Neural progenitor cell (in vitro differentiated cells): ENCODE measurements around the gene SRRM1. TPM values are rescaled to one million over a fixed set of nuclear protein-coding genes. Genes with fewer than 3 reads are reported as not detected.
"Not testable (repeated sequence)": the region's sequence is repeated elsewhere in the genome, so short reads cannot be mapped to it uniquely, and the experiment has no call there.

Source experiments
- DNase-seq: peaks from one replicate; pipeline ENCODE4 v3.0.0-alpha.2; 2016; ENCODE audit warnings: low spot score
- H2AFZ ChIP-seq: fragments of 200-600 bp; sonication (generic); replicated peaks from 2 replicates; pipeline ENCODE4 v1.6.1; 2016; ENCODE audit warnings: antibody characterized with exemption
- H3F3A ChIP-seq: fragments of 200-600 bp; sonication (generic); 2 replicates; pipeline ENCODE4 v1.6.1; 2016; ENCODE audit warnings: antibody characterized with exemption, low read depth
- H3K27ac ChIP-seq: fragments of 200-600 bp; sonication (generic); 2 replicates; pipeline ENCODE4 v1.5.1; 2016; ENCODE audit warnings: mild to moderate bottlenecking
- H3K27me3 ChIP-seq: fragments of 200-600 bp; sonication (generic); 2 replicates; pipeline ENCODE4 v1.6.1; 2016; ENCODE audit warnings: mild to moderate bottlenecking, moderate library complexity
- H3K36me3 ChIP-seq: fragments of 200-600 bp; sonication (generic); 2 replicates; pipeline ENCODE4 v1.5.1; 2016
- H3K4me1 ChIP-seq: fragments of 200-600 bp; sonication (generic); 2 replicates; pipeline ENCODE4 v1.6.1; 2016; ENCODE audit warnings: mixed run types
- H3K4me2 ChIP-seq: fragments of 200-600 bp; sonication (generic); 2 replicates; pipeline ENCODE4 v1.6.1; 2016
- H3K4me3 ChIP-seq: fragments of 200-600 bp; sonication (generic); 2 replicates; pipeline ENCODE4 v1.5.1; 2016
- H3K79me2 ChIP-seq: fragments of 200-600 bp; sonication (generic); 2 replicates; pipeline ENCODE4 v1.6.1; 2016; ENCODE audit warnings: low read depth
- H3K9ac ChIP-seq: fragments of 200-600 bp; sonication (generic); 2 replicates; pipeline ENCODE4 v1.6.1; 2016
- H3K9me3 ChIP-seq: fragments of 200-600 bp; sonication (generic); 2 replicates; pipeline ENCODE4 v1.5.1; 2016; ENCODE audit warnings: low read depth
- H4K20me1 ChIP-seq: fragments of 200-600 bp; sonication (generic); 2 replicates; pipeline ENCODE4 v1.6.1; 2016; ENCODE audit warnings: low read depth
- H3K27ac Mint-ChIP-seq: 3 replicates; pipeline ENCODE4 v1.8.0; 2021; ENCODE audit warnings: mixed read lengths
- H3K27me3 Mint-ChIP-seq: 2 replicates; pipeline ENCODE4 v1.8.0; 2022; ENCODE audit warnings: low read depth, mild to moderate bottlenecking, inconsistent platforms, moderate library complexity, mixed read lengths; ENCODE audit not compliant: insufficient read depth
- H3K36me3 Mint-ChIP-seq: 3 replicates; pipeline ENCODE4 v1.8.0; 2021; ENCODE audit warnings: mixed read lengths
- H3K4me1 Mint-ChIP-seq: 3 replicates; pipeline ENCODE4 v1.8.0; 2021; ENCODE audit warnings: mixed read lengths
- H3K4me3 Mint-ChIP-seq: 3 replicates; pipeline ENCODE4 v1.8.0; 2021; ENCODE audit warnings: mild to moderate bottlenecking, moderate library complexity, mixed read lengths
- H3K9me3 Mint-ChIP-seq: 3 replicates; pipeline ENCODE4 v1.8.0; 2020; ENCODE audit warnings: mixed read lengths
- EZH2 ChIP-seq: fragments of 200-600 bp; sonication (generic); IDR thresholded peaks from 2 replicates; pipeline ENCODE4 v1.6.1; 2017; ENCODE audit warnings: antibody characterized with exemption, mild to moderate bottlenecking, moderate library complexity
- EZH2phosphoT487 ChIP-seq: fragments of 200-600 bp; sonication (generic); IDR thresholded peaks from 2 replicates; pipeline ENCODE4 v1.6.1; 2017; ENCODE audit warnings: antibody characterized with exemption
- total RNA-seq: library from RNA; depleted of rRNA; stranded (reverse); fragments of >200 nt; gene quantifications from 2 replicates; pipeline ENCODE4 v1.2.3, GENCODE V29; 2015; ENCODE audit warnings: low replicate concordance
- TF ChIP-seq, protein P1 (sequence below): fragments of 200-600 bp; sonication (generic); IDR thresholded peaks from 2 replicates; pipeline ENCODE4 v1.5.1; 2017; ENCODE audit warnings: antibody characterized with exemption, mild to moderate bottlenecking

The SRRM1 gene
- total RNA-seq, 1 donor from 2014 or later: 164 TPM

- Histone ChIP-seq H3K4me3 (no peak overlapping the region), H3K4me2 (no peak overlapping the region), H3K36me3 (peaks cover 72% of the 10 kb centered on the region), H3K9me3 (no peaks in the 10 kb centered on the region), H3K4me1 (no peaks in the 10 kb centered on the region), H2AFZ (no peak overlapping the region), H3K79me2 (peaks cover 85% of the 10 kb centered on the region), H3F3A (peaks cover 15% of the 10 kb centered on the region), H3K27ac (no peak overlapping the region), H3K9ac (no peak overlapping the region), H4K20me1 (peaks cover 67% of the 10 kb centered on the region), H3K27me3 (no peaks in the 10 kb centered on the region)
- H3K4me3 Mint-ChIP-seq: no peak overlapping the region
- H3K9me3 Mint-ChIP-seq: no peaks in the 10 kb centered on the region
- H3K4me1 Mint-ChIP-seq: no peaks in the 10 kb centered on the region
- no peak overlapping the region for H3K27ac Mint-ChIP-seq
- TF ChIP-seq EZH2 (no peak), EZH2phosphoT487 (no peak)
- TF ChIP-seq, protein P1, sequence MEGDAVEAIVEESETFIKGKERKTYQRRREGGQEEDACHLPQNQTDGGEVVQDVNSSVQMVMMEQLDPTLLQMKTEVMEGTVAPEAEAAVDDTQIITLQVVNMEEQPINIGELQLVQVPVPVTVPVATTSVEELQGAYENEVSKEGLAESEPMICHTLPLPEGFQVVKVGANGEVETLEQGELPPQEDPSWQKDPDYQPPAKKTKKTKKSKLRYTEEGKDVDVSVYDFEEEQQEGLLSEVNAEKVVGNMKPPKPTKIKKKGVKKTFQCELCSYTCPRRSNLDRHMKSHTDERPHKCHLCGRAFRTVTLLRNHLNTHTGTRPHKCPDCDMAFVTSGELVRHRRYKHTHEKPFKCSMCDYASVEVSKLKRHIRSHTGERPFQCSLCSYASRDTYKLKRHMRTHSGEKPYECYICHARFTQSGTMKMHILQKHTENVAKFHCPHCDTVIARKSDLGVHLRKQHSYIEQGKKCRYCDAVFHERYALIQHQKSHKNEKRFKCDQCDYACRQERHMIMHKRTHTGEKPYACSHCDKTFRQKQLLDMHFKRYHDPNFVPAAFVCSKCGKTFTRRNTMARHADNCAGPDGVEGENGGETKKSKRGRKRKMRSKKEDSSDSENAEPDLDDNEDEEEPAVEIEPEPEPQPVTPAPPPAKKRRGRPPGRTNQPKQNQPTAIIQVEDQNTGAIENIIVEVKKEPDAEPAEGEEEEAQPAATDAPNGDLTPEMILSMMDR: no peak
- peaks cover 33% of the 10 kb centered on the region for H3K36me3 Mint-ChIP-seq
- DNase-seq: no peak
- H3K27me3 Mint-ChIP-seq: no peaks in the 10 kb centered on the region
Observed at GRCh38 chr1:24659993-24660665, 17.0 kb downstream of the SRRM1 start.

DNA sequence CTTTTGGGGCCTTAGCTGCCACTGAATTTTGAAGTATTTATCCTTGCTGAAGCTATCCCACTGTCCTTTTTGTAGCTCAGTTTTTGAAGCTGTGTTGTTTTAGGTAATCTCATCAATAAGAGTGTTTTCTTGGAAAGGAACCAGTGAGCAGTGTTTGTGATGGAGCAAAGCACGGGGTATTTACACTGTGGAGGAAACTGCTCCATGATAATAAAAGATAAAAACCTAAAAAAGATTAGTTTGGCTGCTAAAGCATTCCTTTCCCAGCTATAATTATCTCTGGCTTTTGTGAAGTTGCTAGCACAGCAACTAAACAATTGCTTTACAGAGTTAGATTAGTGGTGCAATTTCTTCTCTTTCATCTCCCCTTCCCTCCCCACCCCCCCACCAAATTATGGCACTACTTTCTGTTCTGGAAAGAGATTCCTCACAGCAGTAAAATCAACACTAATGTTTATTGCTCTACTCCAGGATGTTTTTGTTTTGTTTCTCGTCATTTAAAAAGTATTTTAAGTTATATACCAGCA, 21.5 kb downstream of the SRRM1 start:
- H3K4me3 Mint-ChIP-seq: no peak overlapping the region
- no peak overlapping the region for H3K27ac Mint-ChIP-seq
- no peak for DNase-seq
- TF ChIP-seq EZH2phosphoT487 (no peak), EZH2 (no peak)
- TF ChIP-seq, protein P1: no peak
- Histone ChIP-seq H3K9me3 (no peaks in the 10 kb centered on the region), H3K36me3 (peaks cover 56% of the 10 kb centered on the region), H4K20me1 (peaks cover 35% of the 10 kb centered on the region), H3F3A (peaks cover 3% of the 10 kb centered on the region), H3K79me2 (peaks cover 42% of the 10 kb centered on the region), H2AFZ (no peak overlapping the region), H3K27ac (no peak overlapping the region), H3K27me3 (no peaks in the 10 kb centered on the region), H3K4me3 (no peak overlapping the region), H3K9ac (no peak overlapping the region), H3K4me1 (no peaks in the 10 kb centered on the region), H3K4me2 (no peak overlapping the region)
- no peaks in the 10 kb centered on the region for H3K27me3 Mint-ChIP-seq
- H3K4me1 Mint-ChIP-seq: no peaks in the 10 kb centered on the region
- no peaks in the 10 kb centered on the region for H3K9me3 Mint-ChIP-seq
- peaks cover 30% of the 10 kb centered on the region for H3K36me3 Mint-ChIP-seq

GRCh38 chr1:24666794-24667193, 23.7 kb downstream of the SRRM1 start:
- Histone ChIP-seq H2AFZ (no peak overlapping the region), H3K9ac (no peak overlapping the region), H3K4me2 (no peak overlapping the region), H3K27me3 (no peaks in the 10 kb centered on the region), H3K4me3 (no peak overlapping the region), H3K4me1 (no peaks in the 10 kb centered on the region), H3K36me3 (peaks cover 46% of the 10 kb centered on the region), H3F3A (peaks cover 8% of the 10 kb centered on the region), H3K79me2 (peaks cover 20% of the 10 kb centered on the region), H3K9me3 (no peaks in the 10 kb centered on the region), H3K27ac (no peak overlapping the region), H4K20me1 (peaks cover 29% of the 10 kb centered on the region)
- no peak for DNase-seq
- Mint-ChIP-seq H3K9me3 (no peaks in the 10 kb centered on the region), H3K36me3 (peaks cover 33% of the 10 kb centered on the region), H3K4me1 (no peaks in the 10 kb centered on the region), H3K4me3 (no peak overlapping the region), H3K27ac (no peak overlapping the region), H3K27me3 (no peaks in the 10 kb centered on the region)
- TF ChIP-seq, protein P1: no peak
- TF ChIP-seq EZH2 (no peak), EZH2phosphoT487 (no peak)

- not testable (repeated sequence) for H3K27me3 ChIP-seq, DNase-seq, H3K9me3 Mint-ChIP-seq, H3K4me2 ChIP-seq, H3K79me2 ChIP-seq, H3K27ac ChIP-seq, H3K4me1 Mint-ChIP-seq, H3K9ac ChIP-seq, H2AFZ ChIP-seq, H3K4me1 ChIP-seq, H3K9me3 ChIP-seq, H3K27ac Mint-ChIP-seq, H3K4me3 ChIP-seq, H3K4me3 Mint-ChIP-seq, H3K27me3 Mint-ChIP-seq
- peaks cover 17% of the 10 kb centered on the region for H4K20me1 ChIP-seq
- peaks cover 29% of the 10 kb centered on the region for H3F3A ChIP-seq
- H3K36me3 Mint-ChIP-seq: peaks cover 38% of the 10 kb centered on the region
- peaks cover 51% of the 10 kb centered on the region for H3K36me3 ChIP-seq
Observed at GRCh38 chr1:24671372-24671771, 28.3 kb downstream of the SRRM1 start.

DNA sequence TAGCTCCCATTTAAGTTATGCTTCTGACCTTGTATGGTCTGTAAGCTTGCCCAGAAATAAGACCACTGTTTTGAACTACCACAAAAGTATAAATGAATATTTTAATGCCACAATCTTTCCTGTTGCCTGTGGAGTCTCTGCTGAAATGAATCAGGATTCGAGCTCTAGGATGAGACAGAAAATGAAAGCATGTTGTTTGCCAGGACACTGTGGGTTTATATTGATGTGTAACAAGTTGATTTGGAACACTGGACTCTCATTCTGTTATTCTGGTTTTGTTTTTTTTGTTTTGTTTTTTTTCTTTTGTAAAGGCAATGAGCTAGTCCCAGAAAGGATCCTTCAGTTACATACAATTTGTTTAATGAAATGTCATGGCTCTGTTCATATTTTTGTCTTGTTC, 29.6 kb downstream of the SRRM1 start:
- not testable (repeated sequence) for H2AFZ ChIP-seq, H3K9me3 ChIP-seq, H3K27me3 ChIP-seq, H3K27ac Mint-ChIP-seq, H3K4me1 Mint-ChIP-seq, H3K27me3 Mint-ChIP-seq, H3K79me2 ChIP-seq, H4K20me1 ChIP-seq, H3K9me3 Mint-ChIP-seq, H3K27ac ChIP-seq, H3K4me3 ChIP-seq, H3K4me3 Mint-ChIP-seq, H3K4me1 ChIP-seq, H3K9ac ChIP-seq, DNase-seq, H3K4me2 ChIP-seq
- H3F3A ChIP-seq: peaks cover 40% of the 10 kb centered on the region
- peaks cover 45% of the 10 kb centered on the region for H3K36me3 Mint-ChIP-seq
- H3K36me3 ChIP-seq: peaks cover 42% of the 10 kb centered on the region
